Dedifferentiated amniotic fluid mesenchymal stem cell (primary cell): ENCODE data around the gene NDUFB8.

Experiments
- DNase-seq: peaks from one replicate; pipeline ENCODE4 v3.0.0-alpha.2; 2016; ENCODE audit errors: extremely low spot score

Gene NDUFB8

GRCh38 chr10:100506596-100507356, 22.9 kb downstream of the NDUFB8 start:
- DNase-seq, result no peak

- no peak for DNase-seq
Measured at GRCh38 chr10:100505164-100505563, 24.5 kb downstream of the NDUFB8 start.

GRCh38 chr10:100504096-100504495, 25.6 kb downstream of the NDUFB8 start:
- no peak for DNase-seq

DNA sequence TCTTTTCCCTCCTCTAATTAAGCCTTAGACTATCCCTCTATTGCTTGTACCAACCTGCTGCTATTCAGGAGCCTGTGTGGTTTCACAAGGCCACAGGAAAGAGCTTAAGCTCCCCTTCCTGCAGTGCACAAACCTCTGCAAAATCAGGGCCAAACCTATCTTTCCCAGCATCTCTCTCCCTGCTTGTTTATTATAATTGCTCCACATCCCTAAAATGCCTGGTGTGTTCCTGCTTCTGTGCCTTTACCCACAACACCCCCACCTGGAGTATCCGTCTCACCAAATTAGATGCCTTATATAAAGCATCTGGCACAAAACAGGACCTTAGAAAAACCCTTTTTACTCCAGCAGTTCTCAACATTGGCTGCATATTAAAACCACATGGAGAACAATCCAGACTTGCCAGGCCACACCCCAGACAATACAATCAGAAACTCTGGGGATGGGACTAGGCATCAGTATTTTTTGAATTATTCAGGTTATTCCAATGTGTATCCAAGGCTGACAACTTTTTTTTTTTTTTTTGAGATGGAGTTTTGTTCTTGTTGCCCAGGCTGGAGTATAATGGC, 26.7 kb downstream of the NDUFB8 start:
- no peak for DNase-seq

DNA sequence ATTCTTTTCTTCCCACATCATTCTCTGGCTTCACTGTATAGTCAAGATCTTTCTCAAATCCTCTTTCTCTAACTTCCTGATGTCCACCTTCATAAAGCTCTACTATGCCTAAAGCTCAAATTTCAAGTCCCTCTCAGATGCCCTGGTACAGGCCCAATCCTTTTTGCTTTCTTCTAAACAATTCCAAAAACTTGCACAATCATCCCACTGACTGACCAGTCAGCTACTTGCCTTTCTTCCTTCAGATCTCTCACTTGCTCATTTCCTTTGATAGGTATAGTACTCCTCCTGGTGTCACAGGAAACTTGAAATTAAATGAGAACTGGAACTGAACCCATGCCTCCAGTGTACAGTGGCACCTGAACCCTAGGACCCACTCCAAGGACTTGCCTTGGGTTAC, 28.2 kb downstream of the NDUFB8 start:
- DNase-seq, result no peak

DNA sequence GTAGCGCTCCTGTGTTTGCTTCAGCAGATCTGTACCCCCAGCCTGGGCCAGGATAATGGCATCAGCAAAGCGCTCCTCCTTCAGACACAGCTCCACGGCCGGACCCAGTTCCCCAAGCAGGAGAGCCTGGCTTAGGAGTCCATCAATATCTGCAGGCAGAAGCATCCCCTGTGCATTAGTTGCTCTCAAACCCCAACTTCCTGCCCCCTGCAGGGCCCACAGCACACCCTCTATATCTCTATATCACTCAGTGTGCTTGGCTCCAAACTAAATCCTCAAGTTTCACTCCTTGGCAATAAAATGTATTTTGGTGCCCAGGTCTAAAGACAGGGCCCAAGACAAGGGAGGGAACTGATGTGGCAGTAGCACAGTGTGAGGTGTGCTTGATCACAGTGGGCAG, 31.6 kb downstream of the NDUFB8 start:
- no peak for DNase-seq

- no peak for DNase-seq
Measured at GRCh38 chr10:100496567-100496966, 33.1 kb downstream of the NDUFB8 start.

DNA sequence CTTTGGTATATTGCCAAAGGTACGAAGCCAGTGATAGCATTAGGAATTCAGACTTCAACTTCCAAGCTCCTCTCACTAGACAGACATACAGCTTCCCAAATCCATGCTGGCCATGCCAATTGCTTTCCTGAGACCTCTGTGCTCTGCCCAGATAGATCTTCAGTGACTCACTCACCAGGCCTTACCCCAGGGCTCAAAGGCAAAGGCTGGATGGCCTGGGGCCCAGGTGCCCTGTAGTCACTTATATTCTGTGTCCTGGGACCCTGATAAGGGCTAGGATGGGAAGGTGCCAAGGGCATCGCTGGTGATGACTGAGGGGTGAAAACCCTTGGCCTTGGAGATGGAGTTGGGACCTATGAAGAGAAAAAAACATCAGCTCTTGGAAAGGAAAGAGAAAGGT, 39.1 kb downstream of the NDUFB8 start:
- no peak for DNase-seq

- no peak for DNase-seq
Measured at GRCh38 chr10:100489396-100489795, 40.3 kb downstream of the NDUFB8 start.

- DNase-seq, result no peak
Measured at GRCh38 chr10:100487529-100487928, 42.1 kb downstream of the NDUFB8 start.

- DNase-seq, result no peak
Measured at GRCh38 chr10:100485801-100486495, 43.7 kb downstream of the NDUFB8 start.

DNA sequence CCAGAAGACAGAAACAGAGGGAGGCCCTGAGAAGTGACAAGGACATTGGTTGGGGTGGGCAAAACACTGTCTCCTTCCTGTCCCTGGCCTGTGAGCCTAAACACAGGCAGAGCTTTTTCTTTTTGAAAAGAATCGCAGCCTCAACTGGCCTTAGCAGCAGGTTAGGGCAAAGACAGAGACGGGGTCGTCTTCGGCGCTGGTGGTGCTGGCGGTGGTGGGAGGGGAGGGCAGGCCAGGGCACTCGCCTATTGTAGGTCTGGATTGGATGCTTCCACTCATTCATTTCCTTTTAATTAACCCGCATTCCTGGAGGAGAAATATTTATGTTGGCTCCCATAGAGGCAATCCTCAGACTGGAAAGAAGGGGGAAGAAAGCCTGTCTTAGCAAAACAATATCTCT, 44.3 kb downstream of the NDUFB8 start:
- no peak for DNase-seq

DNA sequence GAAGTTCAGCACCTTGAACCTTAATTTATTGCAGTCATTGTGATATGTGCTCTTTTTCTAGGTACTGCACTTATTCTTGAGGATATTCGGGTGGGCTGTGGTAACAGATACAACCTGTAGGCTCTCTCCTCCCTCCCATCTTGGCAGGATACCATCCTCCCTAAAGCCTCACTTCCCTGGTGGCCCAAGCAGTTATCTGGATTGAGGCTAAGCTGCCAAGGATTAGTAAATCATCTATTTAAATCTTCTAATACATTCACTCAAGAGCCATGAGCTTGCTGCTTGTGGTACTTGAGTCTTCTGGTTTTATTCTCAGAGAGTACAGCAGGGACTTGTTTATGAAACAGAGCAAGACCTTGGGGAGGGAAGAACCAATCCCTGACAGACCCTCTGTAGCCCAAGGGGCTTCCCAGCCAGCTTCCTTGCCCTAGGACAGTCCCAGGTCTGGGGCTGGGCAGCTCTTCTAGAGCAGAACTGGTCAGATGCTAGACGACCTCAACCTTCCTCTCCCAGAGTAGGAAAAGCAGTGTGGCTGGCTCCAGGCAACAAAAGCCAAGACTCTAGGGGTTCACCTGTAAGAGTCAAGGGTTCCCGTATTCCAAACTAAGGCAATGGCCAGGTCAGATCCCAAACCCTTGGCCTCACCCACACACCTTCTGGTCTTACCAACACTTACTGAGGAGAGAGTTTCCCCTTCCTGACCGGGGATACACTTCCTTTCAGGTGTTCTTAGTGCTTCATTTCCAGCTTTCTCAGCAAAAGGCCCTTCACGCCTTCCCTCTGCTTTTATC, 45.6 kb downstream of the NDUFB8 start:
- no peak for DNase-seq

DNA sequence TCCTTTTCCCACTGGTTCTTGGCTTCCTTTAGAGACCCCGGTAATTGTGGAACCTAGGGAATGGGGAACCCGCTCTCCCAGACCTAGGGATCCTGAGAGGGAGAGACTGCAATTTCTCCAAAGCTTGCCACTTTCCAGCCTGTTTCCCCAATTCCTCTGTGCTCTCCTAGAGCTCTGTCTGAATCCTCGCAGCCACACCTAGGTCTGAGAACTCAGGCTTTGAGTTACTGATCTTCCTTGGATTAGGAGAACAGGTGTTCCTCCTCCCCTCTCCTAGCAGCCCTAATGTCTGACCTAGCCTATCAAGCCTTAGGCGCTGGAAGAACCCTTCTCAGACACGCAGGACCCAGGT, 46.9 kb downstream of the NDUFB8 start:
- no peak for DNase-seq

GRCh38 chr10:100482181-100482833, 47.4 kb downstream of the NDUFB8 start:
- peak; percentile 31 for DNase-seq

- DNase-seq, result peak; percentile 82
Measured at GRCh38 chr10:100481462-100482081, 48.1 kb downstream of the NDUFB8 start.

GRCh38 chr10:100480002-100480401, 49.7 kb downstream of the NDUFB8 start:
- no peak for DNase-seq

DNA sequence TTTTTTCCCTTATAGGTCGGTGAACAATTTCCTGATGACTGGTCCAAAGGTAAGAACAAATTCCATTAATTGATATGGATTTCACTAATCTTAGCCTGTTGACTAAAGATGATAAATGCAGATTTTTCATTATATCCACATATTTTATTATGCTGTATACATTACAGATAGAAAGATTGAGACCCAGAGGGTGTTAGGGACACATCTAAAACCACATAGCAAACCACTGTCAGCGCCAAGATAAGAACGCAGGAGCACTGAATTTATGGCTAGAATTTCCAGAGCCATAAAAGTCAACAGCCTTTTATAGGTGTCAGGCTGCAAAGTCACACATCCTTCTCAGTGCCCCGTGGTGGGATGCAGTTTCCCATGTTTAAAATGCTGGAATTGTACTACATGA, 50.6 kb downstream of the NDUFB8 start:
- no peak for DNase-seq

GRCh38 chr10:100477970-100478369, 51.7 kb downstream of the NDUFB8 start:
- DNase-seq, result no peak
